A673 (cell line): ENCODE data around the gene TPD52L1.

Source experiments
- CTCF ChIP-seq: fragments of 300-800, 200-600 bp; sonication (generic); conservative IDR thresholded peaks from 2 replicates; pipeline ENCODE4 v1.5.1; 2017; ENCODE audit warnings: low read depth, mild to moderate bottlenecking, antibody characterized with exemption, low read length, moderate library complexity, mixed read lengths
- EZH2 ChIP-seq: fragments of 200-600 bp; sonication (generic); IDR thresholded peaks from 2 replicates; pipeline ENCODE4 v1.6.1; 2017; ENCODE audit warnings: borderline replicate concordance, low read depth, mild to moderate bottlenecking, mixed read lengths, antibody characterized with exemption, low read length; ENCODE audit not compliant: poor library complexity, severe bottlenecking

GRCh38 chr6:125104425-125104824 is 49.1 kb upstream of the TPD52L1 start:
- TF ChIP-seq CTCF (no peak), EZH2 (no peak)
